ENCODE results near the gene ADD2.

GRCh38 chr2:70656421-70657010 lies 111.5 kb downstream of the ADD2 start:
- TF ChIP-seq EZH2 (IDR thresholded peaks at IDR 0.05) (no peak), POLR2AphosphoS5 (IDR thresholded peaks at IDR 0.05; ENCODE audit: borderline replicate concordance, low read depth, low read length) (no peak), FOXP2 (optimal IDR thresholded peaks at IDR 0.05; ENCODE audit: control extremely low read depth, extremely low read length, insufficient read depth) (no peak)
